Nephron progenitor cell (in vitro differentiated cells): ENCODE results near the gene MAPK8.
A peak's percentile ranks its signal among the peaks of the same experiment; 100 is the strongest.

Source experiments
- DNase-seq: peaks from one replicate; pipeline ENCODE4 v3.0.0; 2021
- H3K27ac Mint-ChIP-seq: 2 replicates; pipeline ENCODE4 v1.8.0; 2021; ENCODE audit warnings: mild to moderate bottlenecking, moderate library complexity, mixed read lengths
- H3K27me3 Mint-ChIP-seq: 2 replicates; pipeline ENCODE4 v1.8.0; 2021; ENCODE audit warnings: mild to moderate bottlenecking, low read depth, mixed read lengths; ENCODE audit not compliant: poor library complexity
- H3K36me3 Mint-ChIP-seq: 2 replicates; pipeline ENCODE4 v1.8.0; 2021; ENCODE audit warnings: low read depth, mixed read lengths
- H3K4me1 Mint-ChIP-seq: 2 replicates; pipeline ENCODE4 v1.8.0; 2021; ENCODE audit warnings: mixed read lengths
- H3K4me3 Mint-ChIP-seq: 2 replicates; pipeline ENCODE4 v1.8.0; 2021; ENCODE audit warnings: mild to moderate bottlenecking, moderate library complexity, mixed read lengths
- H3K9me3 Mint-ChIP-seq: 2 replicates; pipeline ENCODE4 v1.8.0; 2021; ENCODE audit warnings: mild to moderate bottlenecking, moderate library complexity, mixed read lengths
- TF ChIP-seq, protein P1 (sequence below): fragments of 200-600 bp; sonication (generic); IDR thresholded peaks from 2 replicates; pipeline ENCODE4 v1.5.0; 2021; ENCODE audit warnings: antibody characterized with exemption

The MAPK8 gene

DNA sequence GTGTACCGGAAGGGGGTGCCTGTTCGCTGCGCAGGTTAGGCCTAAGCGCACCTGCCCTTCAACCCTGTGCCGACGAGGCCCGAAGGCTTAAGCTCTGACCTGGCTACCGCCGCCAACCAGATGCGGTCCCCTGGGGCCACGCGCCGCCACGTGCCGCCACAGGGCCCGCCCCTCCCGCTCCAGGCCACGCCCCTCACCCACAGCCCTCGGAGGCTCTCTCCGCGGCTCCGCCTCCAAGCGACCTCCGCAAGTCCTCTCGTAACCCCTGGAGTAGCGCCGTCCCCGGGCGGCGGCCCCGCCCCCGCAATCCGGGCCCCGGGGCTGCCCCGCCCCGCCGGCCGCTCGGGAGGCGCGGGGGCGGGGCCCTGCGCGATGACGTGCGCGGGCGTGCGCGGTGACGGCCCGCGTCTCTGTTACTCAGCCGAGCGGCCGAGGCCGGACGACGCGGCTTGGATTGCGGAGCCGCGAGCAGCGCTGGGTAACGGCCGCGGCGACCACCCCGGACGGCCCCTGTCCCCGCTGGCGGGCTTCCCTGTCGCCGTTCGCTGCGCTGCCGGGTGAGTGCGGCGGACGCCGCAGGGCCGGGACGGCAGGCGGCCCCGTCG lies at the start of gene MAPK8:
MAPK8 (plus strand) TSS at position 413 of the 605 bp plus-strand sequence. CDS start 94,984 bp downstream, outside the sequence.
- H3K27me3 Mint-ChIP-seq, result peaks cover 29% of the 10 kb centered on the region
- TF ChIP-seq, protein P1, sequence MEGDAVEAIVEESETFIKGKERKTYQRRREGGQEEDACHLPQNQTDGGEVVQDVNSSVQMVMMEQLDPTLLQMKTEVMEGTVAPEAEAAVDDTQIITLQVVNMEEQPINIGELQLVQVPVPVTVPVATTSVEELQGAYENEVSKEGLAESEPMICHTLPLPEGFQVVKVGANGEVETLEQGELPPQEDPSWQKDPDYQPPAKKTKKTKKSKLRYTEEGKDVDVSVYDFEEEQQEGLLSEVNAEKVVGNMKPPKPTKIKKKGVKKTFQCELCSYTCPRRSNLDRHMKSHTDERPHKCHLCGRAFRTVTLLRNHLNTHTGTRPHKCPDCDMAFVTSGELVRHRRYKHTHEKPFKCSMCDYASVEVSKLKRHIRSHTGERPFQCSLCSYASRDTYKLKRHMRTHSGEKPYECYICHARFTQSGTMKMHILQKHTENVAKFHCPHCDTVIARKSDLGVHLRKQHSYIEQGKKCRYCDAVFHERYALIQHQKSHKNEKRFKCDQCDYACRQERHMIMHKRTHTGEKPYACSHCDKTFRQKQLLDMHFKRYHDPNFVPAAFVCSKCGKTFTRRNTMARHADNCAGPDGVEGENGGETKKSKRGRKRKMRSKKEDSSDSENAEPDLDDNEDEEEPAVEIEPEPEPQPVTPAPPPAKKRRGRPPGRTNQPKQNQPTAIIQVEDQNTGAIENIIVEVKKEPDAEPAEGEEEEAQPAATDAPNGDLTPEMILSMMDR, result no peak
- peaks cover 31% of the 10 kb centered on the region for H3K4me1 Mint-ChIP-seq
- peak; percentile 97 for DNase-seq
- H3K9me3 Mint-ChIP-seq, result no peaks in the 10 kb centered on the region
- H3K4me3 Mint-ChIP-seq, result peak within 1 kb of the TSS; percentile 89
- peaks cover 20% of the 10 kb centered on the region for H3K36me3 Mint-ChIP-seq
- peak within 1 kb of the TSS; percentile 79 for H3K27ac Mint-ChIP-seq

DNA sequence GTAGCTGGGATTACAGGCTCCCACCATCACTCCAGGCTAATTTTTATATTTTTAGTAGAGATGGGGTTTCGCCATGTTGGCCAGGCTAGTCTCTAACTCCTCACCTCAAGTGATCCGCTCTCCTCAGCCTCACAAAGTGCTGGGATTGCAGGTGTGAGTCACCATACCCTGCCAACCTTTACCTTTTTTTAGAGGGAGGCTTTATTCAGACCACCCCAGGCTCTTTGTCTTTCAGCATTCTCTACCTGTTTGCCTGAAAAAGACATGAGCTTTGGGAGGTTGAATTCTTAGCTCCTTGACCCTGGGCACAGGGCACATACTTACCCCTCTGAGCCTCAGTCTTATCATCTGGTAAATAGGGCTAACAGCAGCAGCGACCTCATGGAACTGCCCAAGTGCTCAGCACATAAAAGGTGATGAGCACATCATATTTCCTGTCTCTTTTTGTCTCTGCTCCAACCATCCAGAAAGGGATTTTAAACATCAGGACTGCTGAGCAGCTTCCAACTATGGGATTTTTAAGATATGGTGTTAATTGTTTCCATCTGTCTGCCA lies 49.0 kb upstream of the MAPK8 start:
- Mint-ChIP-seq H3K27ac (no peak overlapping the region), H3K4me3 (no peak overlapping the region), H3K27me3 (peaks cover 5% of the 10 kb centered on the region), H3K9me3 (no peaks in the 10 kb centered on the region), H3K36me3 (no peaks in the 10 kb centered on the region), H3K4me1 (peaks cover 6% of the 10 kb centered on the region)
- no peak for DNase-seq
- TF ChIP-seq, protein P1, result no peak

DNA sequence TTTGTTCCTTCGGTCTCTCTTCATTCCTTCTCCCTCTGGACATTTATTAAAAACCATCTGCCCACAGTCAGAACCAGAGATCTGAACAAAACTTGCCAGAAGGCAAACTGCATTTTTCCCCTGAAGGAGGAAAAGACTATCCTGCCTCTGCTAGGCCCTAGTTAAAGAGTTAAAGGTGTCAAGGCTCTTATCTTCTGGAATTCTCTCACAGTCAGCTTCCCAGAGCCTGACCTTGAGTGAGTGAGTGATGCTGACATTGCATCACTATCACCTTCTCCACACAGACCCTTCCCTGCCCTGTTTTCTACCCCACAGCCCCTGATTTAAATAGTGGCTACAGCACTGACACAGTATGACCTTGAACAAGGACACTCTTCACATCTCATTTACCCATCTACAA lies 48.4 kb upstream of the MAPK8 start:
- Mint-ChIP-seq H3K4me3 (no peak overlapping the region), H3K27me3 (peaks cover 5% of the 10 kb centered on the region), H3K9me3 (no peaks in the 10 kb centered on the region), H3K27ac (no peak overlapping the region), H3K4me1 (peaks cover under 1% of the 10 kb centered on the region), H3K36me3 (no peaks in the 10 kb centered on the region)
- TF ChIP-seq, protein P1, result no peak
- DNase-seq, result no peak

DNA sequence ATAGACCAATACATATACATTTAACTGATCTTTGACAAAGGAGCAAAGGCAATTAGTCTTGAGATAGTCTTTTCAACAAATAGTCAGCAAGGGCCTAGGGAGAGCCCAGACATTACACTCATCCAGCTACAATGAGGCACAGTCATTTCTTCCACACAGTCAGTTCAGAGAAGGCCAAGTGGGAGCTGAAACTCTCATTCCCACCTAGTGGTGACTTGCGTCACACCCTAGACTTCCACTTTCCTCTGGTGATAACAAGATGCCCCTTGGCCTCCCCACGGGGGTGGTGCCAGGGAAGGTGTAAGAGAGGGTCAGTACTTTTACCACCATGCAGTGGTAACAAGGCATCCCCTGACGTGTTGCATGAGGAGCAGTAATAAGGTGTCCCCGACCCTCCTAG lies 39.9 kb upstream of the MAPK8 start:
- H3K27me3 Mint-ChIP-seq, result peaks cover 12% of the 10 kb centered on the region
- H3K36me3 Mint-ChIP-seq, result no peaks in the 10 kb centered on the region
- no peaks in the 10 kb centered on the region for H3K4me1 Mint-ChIP-seq
- TF ChIP-seq, protein P1, result no peak
- H3K4me3 Mint-ChIP-seq, result no peak overlapping the region
- no peak for DNase-seq
- no peak overlapping the region for H3K27ac Mint-ChIP-seq
- H3K9me3 Mint-ChIP-seq, result no peaks in the 10 kb centered on the region

DNA sequence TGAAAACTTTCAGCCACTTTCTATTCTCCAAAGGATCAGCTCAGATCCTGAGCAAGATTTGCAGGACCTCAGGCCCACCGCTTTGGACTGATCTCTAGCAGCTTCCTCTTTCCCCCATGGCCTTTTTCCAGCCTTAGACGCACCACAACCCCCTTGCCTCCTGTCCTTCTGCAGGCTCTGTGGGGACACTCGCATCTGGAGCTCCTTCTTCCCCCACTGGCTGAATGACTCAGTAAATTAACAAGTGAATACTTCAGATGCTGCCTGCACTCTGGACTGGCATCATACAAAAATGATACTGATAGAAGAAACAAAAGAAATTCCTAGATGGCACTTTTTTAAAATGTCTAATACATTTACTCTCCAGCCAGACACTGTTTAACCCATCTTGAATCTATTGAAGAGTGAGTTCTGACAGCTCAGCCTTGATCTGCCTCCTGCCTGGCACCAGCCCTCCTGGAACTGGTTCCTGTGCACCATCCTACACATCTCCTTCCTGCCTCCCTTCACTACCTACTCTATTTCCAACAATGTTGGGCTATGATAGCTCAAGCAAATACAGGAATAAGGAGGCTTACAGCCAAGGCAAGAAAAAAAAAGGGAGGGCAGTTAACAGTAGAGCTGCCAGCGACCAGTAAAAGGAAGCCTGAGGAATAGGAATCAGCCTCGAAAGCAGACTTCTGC lies 35.3 kb upstream of the MAPK8 start:
- DNase-seq, result no peak
- H3K4me1 Mint-ChIP-seq, result peaks cover 7% of the 10 kb centered on the region
- no peak overlapping the region for H3K4me3 Mint-ChIP-seq
- H3K27ac Mint-ChIP-seq, result no peak overlapping the region
- H3K36me3 Mint-ChIP-seq, result no peaks in the 10 kb centered on the region
- H3K27me3 Mint-ChIP-seq, result peaks cover 11% of the 10 kb centered on the region
- TF ChIP-seq, protein P1, result no peak
- no peaks in the 10 kb centered on the region for H3K9me3 Mint-ChIP-seq
